ENCODE results near the gene PARVB. TPM values are rescaled to one million over a fixed set of nuclear protein-coding genes. Genes with fewer than 3 reads are reported as not detected.

The PARVB gene
- total RNA-seq, 1 experiment from 2014 or later, result 35.3 TPM

DNA sequence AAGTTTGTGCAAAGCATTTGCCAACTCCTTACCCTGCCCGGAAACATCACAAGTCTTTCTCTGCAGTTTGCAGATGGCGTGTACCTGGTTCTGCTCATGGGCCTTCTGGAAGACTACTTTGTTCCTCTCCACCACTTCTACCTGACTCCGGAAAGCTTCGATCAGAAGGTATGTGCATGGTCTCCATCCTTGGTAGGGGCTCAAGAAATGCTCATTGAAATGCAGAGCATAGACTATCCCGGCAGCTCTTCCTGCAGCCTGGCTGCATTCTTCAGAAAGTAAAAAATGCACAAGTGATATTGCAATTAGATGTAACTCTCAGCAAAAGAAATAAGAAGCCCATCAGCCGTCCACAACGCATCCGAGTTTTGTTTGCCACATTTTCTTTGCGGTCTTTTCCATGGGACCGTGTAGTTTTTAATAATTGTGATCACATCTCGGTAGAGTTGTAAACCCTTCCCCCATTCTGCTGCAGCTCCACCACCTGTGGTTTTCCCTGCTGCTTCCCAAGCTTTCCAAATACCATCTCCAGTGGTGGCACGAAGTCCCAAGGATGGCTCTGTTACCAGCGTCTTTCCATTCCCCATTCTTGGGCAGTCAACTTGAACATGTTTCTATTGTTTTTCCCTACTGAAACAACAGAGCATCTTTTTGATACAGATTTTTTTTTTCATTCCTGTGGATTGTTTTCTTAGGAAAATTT, 134.0 kb downstream of the PARVB start:
- intact Hi-C loops (cut with micrococcal nuclease; ENCODE audit: unreplicated experiment), result no loop called here
- no peaks in the 10 kb centered on the region for H3K9me3 ChIP-seq (ENCODE audit: insufficient read depth, low read depth)
- no peaks in the 10 kb centered on the region for H3F3A ChIP-seq (ENCODE audit: insufficient read depth, low read depth)
- H3K27ac ChIP-seq, result no peak overlapping the region
- H2AFZ ChIP-seq, result no peak overlapping the region
- H3K79me2 ChIP-seq (ENCODE audit: low read depth), result no peaks in the 10 kb centered on the region
- H3K9me2 ChIP-seq (ENCODE audit: insufficient read depth), result no peaks in the 10 kb centered on the region
- ChIA-PET CTCF (no interaction called here), POLR2A (ENCODE audit: unreplicated experiment) (no interaction called here)
- no peak for TF ChIP-seq EZH2 (IDR thresholded peaks at IDR 0.05; ENCODE audit: low read depth)
- TF ChIP-seq, protein P1, sequence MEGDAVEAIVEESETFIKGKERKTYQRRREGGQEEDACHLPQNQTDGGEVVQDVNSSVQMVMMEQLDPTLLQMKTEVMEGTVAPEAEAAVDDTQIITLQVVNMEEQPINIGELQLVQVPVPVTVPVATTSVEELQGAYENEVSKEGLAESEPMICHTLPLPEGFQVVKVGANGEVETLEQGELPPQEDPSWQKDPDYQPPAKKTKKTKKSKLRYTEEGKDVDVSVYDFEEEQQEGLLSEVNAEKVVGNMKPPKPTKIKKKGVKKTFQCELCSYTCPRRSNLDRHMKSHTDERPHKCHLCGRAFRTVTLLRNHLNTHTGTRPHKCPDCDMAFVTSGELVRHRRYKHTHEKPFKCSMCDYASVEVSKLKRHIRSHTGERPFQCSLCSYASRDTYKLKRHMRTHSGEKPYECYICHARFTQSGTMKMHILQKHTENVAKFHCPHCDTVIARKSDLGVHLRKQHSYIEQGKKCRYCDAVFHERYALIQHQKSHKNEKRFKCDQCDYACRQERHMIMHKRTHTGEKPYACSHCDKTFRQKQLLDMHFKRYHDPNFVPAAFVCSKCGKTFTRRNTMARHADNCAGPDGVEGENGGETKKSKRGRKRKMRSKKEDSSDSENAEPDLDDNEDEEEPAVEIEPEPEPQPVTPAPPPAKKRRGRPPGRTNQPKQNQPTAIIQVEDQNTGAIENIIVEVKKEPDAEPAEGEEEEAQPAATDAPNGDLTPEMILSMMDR (conservative IDR thresholded peaks at IDR 0.05), result no peak
- DNase-seq, result no peak
- H3K27me3 ChIP-seq (ENCODE audit: insufficient read depth, low read depth), result no peaks in the 10 kb centered on the region
- 0 out of 2 replicates have a peak, but pooled peaks cover 4% of the 10 kb centered on the region for H4K20me1 ChIP-seq (ENCODE audit: insufficient read depth)
- no peaks in the 10 kb centered on the region for H3K4me1 ChIP-seq (replicated peaks; ENCODE audit: insufficient read depth)
- no peak overlapping the region for H3K4me2 ChIP-seq
- no peak overlapping the region for H3K4me3 ChIP-seq
- no peaks in the 10 kb centered on the region for H3K36me3 ChIP-seq (ENCODE audit: low read depth)
- BruUV-seq (replicated peaks), result no TSS peak

DNA sequence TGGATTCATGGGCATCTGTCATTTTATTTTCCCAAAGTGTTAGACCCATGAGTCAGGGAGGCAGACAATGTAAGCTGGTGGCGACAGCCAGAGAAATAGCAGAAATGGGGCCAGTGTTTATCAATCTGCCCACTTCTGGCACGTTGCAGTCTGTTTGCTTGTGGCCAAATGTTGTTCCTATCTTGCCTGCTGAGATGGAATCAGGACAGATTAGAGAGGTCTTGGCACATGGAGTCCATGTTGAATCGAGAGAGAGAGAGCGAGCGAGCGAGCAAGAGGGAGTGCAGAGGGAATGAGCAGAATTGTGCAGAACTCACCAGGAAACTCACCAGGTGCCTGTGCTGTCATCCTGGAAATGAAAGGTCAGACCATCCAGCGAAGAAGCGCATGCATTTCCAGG, 134.7 kb downstream of the PARVB start:
- Histone ChIP-seq H3K4me2 (no peak overlapping the region), H3K36me3 (ENCODE audit: low read depth) (no peaks in the 10 kb centered on the region), H3K9me2 (ENCODE audit: insufficient read depth) (no peaks in the 10 kb centered on the region), H4K20me1 (ENCODE audit: insufficient read depth) (0 out of 2 replicates have a peak, but pooled peaks cover 4% of the 10 kb centered on the region), H3K9me3 (ENCODE audit: insufficient read depth, low read depth) (no peaks in the 10 kb centered on the region), H3F3A (ENCODE audit: insufficient read depth, low read depth) (no peaks in the 10 kb centered on the region), H3K27me3 (ENCODE audit: insufficient read depth, low read depth) (no peaks in the 10 kb centered on the region), H3K4me3 (no peak overlapping the region), H3K79me2 (ENCODE audit: low read depth) (no peaks in the 10 kb centered on the region), H2AFZ (no peak overlapping the region), H3K4me1 (replicated peaks; ENCODE audit: insufficient read depth) (no peaks in the 10 kb centered on the region), H3K27ac (no peak overlapping the region)
- BruUV-seq (replicated peaks), result no TSS peak
- DNase-seq, result no peak
- ChIA-PET POLR2A (ENCODE audit: unreplicated experiment) (interaction anchor here (0.7 kb wide), 1 partner anchor 101 kb away, joined by 3 read pairs; no protein-coding TSS in a partner anchor), CTCF (no interaction called here)
- TF ChIP-seq EZH2 (IDR thresholded peaks at IDR 0.05; ENCODE audit: low read depth), result no peak
- TF ChIP-seq, protein P1 (conservative IDR thresholded peaks at IDR 0.05), result no peak
- intact Hi-C loops (cut with micrococcal nuclease; ENCODE audit: unreplicated experiment), result no loop called here

DNA sequence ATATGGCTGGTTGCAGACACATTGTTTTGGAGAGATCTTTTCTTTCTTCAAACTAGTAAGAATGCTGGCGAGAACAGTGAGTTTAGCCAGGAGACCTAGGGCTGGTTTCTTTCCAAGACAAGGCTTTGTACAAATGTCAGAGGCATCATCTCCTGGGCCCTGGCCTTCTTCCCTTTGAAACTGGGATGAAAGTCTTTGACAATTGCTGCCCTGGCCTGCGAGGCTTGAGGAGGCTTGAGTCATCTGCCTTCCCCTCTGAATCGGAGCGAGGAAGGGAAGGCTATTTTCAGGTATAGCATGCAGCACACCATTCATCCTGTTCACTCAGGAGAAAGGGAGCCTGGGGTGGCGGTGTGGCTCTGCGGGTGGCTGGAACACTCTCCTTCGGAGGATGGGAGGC, 135.1 kb downstream of the PARVB start:
- intact Hi-C loops (cut with micrococcal nuclease; ENCODE audit: unreplicated experiment), result no loop called here
- BruUV-seq (replicated peaks), result no TSS peak

More for the DNA sequence above, 135.1 kb downstream of the PARVB start:
- H3K36me3 ChIP-seq (ENCODE audit: low read depth), result no peaks in the 10 kb centered on the region
- CTCF ChIA-PET, result no interaction called here
- no peak overlapping the region for H3K4me3 ChIP-seq
- no peaks in the 10 kb centered on the region for H3K9me3 ChIP-seq (ENCODE audit: insufficient read depth, low read depth)
- no peaks in the 10 kb centered on the region for H3K4me1 ChIP-seq (replicated peaks; ENCODE audit: insufficient read depth)
- DNase-seq, result no peak
- no peak overlapping the region for H2AFZ ChIP-seq
- POLR2A ChIA-PET (ENCODE audit: unreplicated experiment), result interaction anchor here (0.7 kb wide), 1 partner anchor 100 kb away, joined by 3 read pairs; no protein-coding TSS in a partner anchor
- H3K27ac ChIP-seq, result no peak overlapping the region
- no peak overlapping the region for H3K4me2 ChIP-seq
- H3K27me3 ChIP-seq (ENCODE audit: insufficient read depth, low read depth), result no peaks in the 10 kb centered on the region
- no peaks in the 10 kb centered on the region for H3K9me2 ChIP-seq (ENCODE audit: insufficient read depth)
- TF ChIP-seq, protein P1 (conservative IDR thresholded peaks at IDR 0.05), result no peak
- TF ChIP-seq EZH2 (IDR thresholded peaks at IDR 0.05; ENCODE audit: low read depth), result no peak
- no peaks in the 10 kb centered on the region for H3F3A ChIP-seq (ENCODE audit: insufficient read depth, low read depth)
- H3K79me2 ChIP-seq (ENCODE audit: low read depth), result no peaks in the 10 kb centered on the region
- 0 out of 2 replicates have a peak, but pooled peaks cover 4% of the 10 kb centered on the region for H4K20me1 ChIP-seq (ENCODE audit: insufficient read depth)
